ENCODE measurements around the gene ATG2B. TPM values are rescaled to one million over a fixed set of nuclear protein-coding genes. Genes with fewer than 3 reads are reported as not detected.
A peak's percentile ranks its signal among the peaks of the same experiment; 100 is the strongest.

The ATG2B gene
- total and polyA plus RNA-seq, 8 donors: 19.5 to 44.1 (median 32.6) TPM

DNA sequence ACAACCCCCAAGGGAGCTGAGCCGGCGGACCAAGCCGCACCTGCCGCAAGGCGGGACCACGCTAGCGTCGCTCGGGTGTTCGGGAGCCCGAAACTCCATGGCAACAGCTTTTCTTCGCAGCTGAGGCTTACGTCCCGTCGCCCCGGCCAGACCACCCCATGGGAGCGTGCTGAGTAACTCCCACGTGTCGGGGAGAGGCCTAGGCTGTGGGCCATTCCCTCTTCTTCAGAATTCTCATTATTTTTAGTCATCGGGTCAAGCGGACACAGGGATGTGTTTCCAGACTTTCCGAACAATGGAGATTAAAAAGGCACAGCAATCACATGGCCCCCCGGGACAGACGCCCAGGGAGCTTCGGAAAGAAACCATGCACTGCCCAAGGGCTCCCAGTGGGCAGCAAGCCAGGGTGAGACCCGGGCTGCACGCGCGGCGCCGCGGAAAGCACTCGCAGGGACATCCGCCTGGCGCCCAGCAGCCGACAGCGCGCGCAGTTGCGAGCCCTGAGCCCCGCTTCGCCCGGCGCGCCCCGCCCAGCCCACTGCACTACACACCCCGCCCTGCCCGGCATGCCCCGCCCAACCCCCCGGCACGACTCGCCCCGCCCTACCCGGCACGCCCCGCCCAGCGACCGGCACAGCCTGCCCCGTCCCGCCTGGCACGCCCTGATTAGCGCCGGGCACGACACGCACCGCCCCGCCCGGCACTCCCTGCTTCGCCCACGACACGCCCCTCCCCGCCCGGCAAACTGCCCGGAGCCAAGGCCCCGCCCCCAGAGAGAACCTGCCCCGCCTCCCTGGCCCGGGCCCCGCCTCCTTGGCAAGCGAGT, 28.4 kb upstream of the ATG2B start:
- TF ChIP-seq, protein P1, sequence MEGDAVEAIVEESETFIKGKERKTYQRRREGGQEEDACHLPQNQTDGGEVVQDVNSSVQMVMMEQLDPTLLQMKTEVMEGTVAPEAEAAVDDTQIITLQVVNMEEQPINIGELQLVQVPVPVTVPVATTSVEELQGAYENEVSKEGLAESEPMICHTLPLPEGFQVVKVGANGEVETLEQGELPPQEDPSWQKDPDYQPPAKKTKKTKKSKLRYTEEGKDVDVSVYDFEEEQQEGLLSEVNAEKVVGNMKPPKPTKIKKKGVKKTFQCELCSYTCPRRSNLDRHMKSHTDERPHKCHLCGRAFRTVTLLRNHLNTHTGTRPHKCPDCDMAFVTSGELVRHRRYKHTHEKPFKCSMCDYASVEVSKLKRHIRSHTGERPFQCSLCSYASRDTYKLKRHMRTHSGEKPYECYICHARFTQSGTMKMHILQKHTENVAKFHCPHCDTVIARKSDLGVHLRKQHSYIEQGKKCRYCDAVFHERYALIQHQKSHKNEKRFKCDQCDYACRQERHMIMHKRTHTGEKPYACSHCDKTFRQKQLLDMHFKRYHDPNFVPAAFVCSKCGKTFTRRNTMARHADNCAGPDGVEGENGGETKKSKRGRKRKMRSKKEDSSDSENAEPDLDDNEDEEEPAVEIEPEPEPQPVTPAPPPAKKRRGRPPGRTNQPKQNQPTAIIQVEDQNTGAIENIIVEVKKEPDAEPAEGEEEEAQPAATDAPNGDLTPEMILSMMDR (IDR thresholded peaks at IDR 0.05): peak in 1 of 2 donors; percentile 22
- peak; percentile 76 to 100 (median 96) for DNase-seq

GRCh38 chr14:96390965-96391292, 27.8 kb upstream of the ATG2B start:
- intact Hi-C loops (cut with DNase I): no loop called here
- peak overlapping the region in 1 of 2 donors; percentile 64 for H3K27ac ChIP-seq

More for the DNA sequence above, 28.4 kb upstream of the ATG2B start:
- Histone ChIP-seq H3K36me3 (peaks cover 0 to 3% of the 10 kb centered on the region in 2 donors), H3K27ac (peak overlapping the region in 1 of 2 donors; percentile 64), H3K9me3 (no peaks in the 10 kb centered on the region), H3K4me1 (peaks cover 5 to 16% of the 10 kb centered on the region in 2 donors), H3K27me3 (peaks cover 0 to 29% of the 10 kb centered on the region in 2 donors), H3K4me3 (peak overlapping the region; percentile 57 to 63)
- intact Hi-C loops (cut with DNase I): no loop called here
- peak; percentile 98 for ATAC-seq

GRCh38 chr14:96385385-96385784, 22.2 kb upstream of the ATG2B start:
- no peaks in the 10 kb centered on the region for H3K9me3 ChIP-seq
- intact Hi-C loops (cut with DNase I): no loop called here
- H3K27me3 ChIP-seq: peaks cover 0 to 9% of the 10 kb centered on the region in 2 donors
- TF ChIP-seq, protein P1 (IDR thresholded peaks at IDR 0.05): no peak
- no peak for DNase-seq
- H3K4me3 ChIP-seq: no peak overlapping the region
- H3K36me3 ChIP-seq: peaks cover 0 to 46% of the 10 kb centered on the region in 2 donors
- H3K4me1 ChIP-seq: no peaks in the 10 kb centered on the region
- no peak for ATAC-seq
- H3K27ac ChIP-seq: no peak overlapping the region

More at GRCh38 chr14:96390965-96391292, 27.8 kb upstream of the ATG2B start:
- Histone ChIP-seq H3K4me1 (peaks cover 5 to 16% of the 10 kb centered on the region in 2 donors), H3K36me3 (peaks cover 0 to 8% of the 10 kb centered on the region in 2 donors), H3K9me3 (no peaks in the 10 kb centered on the region), H3K27me3 (peaks cover 0 to 29% of the 10 kb centered on the region in 2 donors), H3K4me3 (peak overlapping the region; percentile 57 to 63)
- ATAC-seq (no peak), DNase-seq (no peak)
- TF ChIP-seq, protein P1 (IDR thresholded peaks at IDR 0.05): no peak

DNA sequence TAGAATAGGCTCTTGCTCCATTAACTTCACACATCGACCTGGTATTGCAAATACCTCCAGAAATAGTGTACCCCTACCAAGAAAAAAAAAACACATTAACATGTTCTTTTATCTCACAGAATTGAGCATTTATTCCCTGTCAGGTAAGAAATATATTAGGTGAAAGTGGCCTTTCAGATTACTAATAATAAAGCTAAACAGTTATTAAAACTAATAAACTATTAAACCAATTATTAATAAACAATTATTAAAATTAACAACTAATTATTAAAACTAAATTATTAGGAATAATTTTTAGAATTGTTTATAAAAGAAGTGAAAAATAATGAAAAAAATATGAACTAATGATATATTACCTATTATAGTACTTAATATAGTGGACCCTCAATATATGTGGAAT, 21.6 kb upstream of the ATG2B start:
- Histone ChIP-seq H3K4me1 (no peaks in the 10 kb centered on the region), H3K9me3 (no peaks in the 10 kb centered on the region), H3K27ac (no peak overlapping the region), H3K36me3 (peaks cover 0 to 46% of the 10 kb centered on the region in 2 donors), H3K4me3 (no peak overlapping the region), H3K27me3 (peaks cover 0 to 2% of the 10 kb centered on the region in 2 donors)
- TF ChIP-seq, protein P1 (IDR thresholded peaks at IDR 0.05): no peak
- ATAC-seq (no peak), DNase-seq (no peak)
- intact Hi-C loops (cut with DNase I): no loop called here

- H3K4me1 ChIP-seq: no peaks in the 10 kb centered on the region
- H3K27ac ChIP-seq: no peak overlapping the region
- no peaks in the 10 kb centered on the region for H3K27me3 ChIP-seq
- H3K9me3 ChIP-seq: no peaks in the 10 kb centered on the region
- ATAC-seq (no peak), DNase-seq (no peak)
- intact Hi-C loops (cut with DNase I): no loop called here
- no peak overlapping the region for H3K4me3 ChIP-seq
- TF ChIP-seq, protein P1 (IDR thresholded peaks at IDR 0.05): no peak
- peaks cover 0 to 46% of the 10 kb centered on the region in 2 donors for H3K36me3 ChIP-seq
Measured at GRCh38 chr14:96384053-96384452, 20.9 kb upstream of the ATG2B start.

Data from left lung (tissue), 10 donors.